SHP77 treated with DMSO at 0.1 percent for 48 hours (cell line): ENCODE data around the gene SERPINA6.
"Not testable (repeated sequence)": the region's sequence is repeated elsewhere in the genome, so short reads cannot be mapped to it uniquely, and the experiment has no call there.

ENCODE experiments used
- DNase-seq: peaks from one replicate; lab custom pipeline; 2025; lab: John Stamatoyannopoulos, UW

Gene SERPINA6

GRCh38 chr14:94321421-94322271, 1.5 kb downstream of the SERPINA6 start:
- no peak for DNase-seq

DNA sequence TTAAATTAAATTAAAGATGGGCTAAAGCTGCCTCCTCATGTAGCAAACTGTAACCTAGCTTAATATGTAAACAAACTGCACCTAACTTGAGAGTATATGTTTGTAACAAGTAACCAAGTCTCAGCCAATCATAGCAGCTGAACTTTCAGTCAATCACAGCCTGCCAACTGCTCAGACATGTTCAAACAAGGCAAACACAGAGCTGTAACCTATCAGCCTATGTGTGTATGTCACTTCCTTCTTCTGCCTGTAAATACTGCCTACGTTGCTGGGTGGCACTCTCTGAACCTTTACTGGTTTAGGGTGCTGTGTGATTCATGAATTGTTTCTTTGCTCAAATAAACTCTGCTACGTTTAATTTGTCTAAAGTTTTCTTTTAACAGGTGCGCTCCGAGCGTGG, 2.9 kb downstream of the SERPINA6 start:
- DNase-seq, result peak; percentile 19

GRCh38 chr14:94317259-94317658, 5.9 kb downstream of the SERPINA6 start:
- DNase-seq, result no peak

DNA sequence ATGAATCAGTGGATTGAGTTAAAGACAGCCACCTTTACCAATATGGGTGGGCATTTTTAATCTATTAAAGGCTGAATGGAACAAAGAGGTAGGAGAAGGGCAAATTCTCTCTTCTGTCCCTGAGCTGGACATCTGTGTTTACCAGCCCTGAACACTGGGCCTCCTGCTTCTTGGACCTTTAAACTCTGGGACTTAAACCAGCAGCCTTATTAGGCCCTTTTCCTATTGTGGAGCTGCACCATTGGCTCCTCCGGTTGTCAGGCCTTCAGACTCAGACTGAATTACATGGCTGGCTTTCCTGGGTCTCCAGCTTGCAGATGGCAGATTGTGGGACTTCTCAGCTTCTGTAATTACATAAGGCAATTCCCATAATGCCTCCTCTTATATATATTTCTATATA, 6.4 kb downstream of the SERPINA6 start:
- DNase-seq, result no peak

DNA sequence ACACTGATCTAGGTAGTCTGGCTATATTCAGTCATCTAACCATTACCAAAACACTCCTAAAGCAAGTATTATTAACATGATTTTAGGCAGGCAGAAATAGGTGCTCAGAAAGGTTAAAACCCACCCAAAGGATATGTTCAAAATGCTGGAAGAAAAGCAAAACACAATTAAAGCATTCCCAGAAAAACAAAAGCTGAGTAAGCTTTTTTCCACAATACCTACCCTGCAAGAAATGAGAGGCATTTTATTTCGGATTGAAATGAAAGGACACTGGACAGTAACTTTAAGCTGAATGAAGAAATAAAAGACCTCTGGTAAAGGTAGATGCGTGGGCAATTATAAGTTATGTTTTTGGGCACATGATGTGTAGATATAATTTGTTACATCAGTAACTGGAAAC, 8.2 kb downstream of the SERPINA6 start:
- no peak for DNase-seq

DNA sequence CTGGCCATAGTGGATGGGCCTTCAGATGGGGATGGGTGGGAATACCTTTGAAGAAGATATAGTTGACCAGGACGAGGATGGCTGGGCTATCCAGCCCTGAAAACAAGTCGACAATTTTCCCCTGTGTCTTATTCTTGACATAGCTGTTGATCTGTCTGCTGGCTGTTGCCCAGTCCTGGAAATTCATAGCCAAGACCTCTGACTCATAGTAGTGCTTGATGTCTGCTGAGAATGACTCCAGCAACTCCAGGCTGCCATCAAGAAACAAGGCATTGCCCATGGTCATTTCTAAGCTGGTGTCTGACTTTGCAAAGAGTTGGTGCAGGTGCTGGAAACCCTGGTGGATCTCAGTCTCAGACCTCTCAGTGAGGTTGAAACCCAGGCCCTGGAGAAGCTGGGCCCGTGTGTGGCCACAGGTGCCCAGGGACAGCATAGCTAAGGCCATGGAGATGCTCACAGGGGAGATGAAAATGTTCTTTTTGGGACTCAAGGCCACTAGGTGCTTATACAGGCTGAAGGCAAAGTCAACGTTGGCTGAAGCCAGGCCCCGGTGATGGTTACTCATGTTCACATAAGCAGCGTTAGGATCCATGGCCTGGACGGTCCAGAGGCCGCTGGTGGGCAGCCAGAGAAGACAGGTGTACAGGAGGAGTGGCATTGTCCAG, 9.0 kb downstream of the SERPINA6 start:
- DNase-seq, result no peak

GRCh38 chr14:94312481-94313246, 10.5 kb downstream of the SERPINA6 start:
- DNase-seq, result no peak

DNA sequence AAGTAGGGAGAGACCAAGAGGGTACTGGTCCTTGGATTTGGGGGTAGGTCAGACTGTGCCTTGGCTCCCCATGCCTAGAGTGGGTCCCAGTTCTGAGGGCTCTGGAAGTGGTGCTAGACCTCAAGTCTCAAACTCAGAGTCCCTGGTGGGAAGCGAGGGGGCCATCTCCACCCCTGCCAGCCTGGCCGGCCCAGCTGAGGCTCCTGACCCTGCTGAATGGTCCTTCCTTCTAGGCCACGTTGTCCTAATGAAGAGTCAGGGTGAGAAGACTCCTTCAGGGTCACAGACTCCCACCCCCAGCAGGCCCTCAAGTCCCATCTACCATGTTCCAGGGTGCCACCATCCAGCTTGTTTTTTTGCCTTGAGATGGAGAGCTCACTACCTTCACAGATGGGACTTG, 12.9 kb downstream of the SERPINA6 start:
- no peak for DNase-seq

DNA sequence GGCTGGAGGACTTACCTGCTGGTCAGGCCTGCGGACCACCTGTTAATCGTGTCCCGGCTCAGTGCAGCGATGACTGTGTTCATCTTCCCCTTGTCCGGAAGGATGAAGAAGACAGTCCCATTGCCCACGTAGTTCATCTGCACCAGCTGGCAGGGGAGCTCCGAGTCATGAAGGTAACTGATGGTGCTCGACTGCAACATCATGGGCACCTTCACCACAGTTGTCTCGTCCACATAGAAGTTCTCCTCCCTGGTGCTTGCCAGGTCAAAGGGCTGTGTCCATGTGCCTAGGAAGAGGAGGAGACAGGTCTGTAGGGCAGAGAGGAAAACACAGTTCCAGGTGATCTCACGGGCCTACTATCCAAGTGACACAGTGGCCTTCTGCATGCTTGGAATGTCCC, 13.4 kb downstream of the SERPINA6 start:
- DNase-seq, result no peak

GRCh38 chr14:94307410-94307992, 15.6 kb downstream of the SERPINA6 start:
- no peak for DNase-seq

GRCh38 chr14:94306047-94306978, 16.8 kb downstream of the SERPINA6 start:
- DNase-seq, result no peak

DNA sequence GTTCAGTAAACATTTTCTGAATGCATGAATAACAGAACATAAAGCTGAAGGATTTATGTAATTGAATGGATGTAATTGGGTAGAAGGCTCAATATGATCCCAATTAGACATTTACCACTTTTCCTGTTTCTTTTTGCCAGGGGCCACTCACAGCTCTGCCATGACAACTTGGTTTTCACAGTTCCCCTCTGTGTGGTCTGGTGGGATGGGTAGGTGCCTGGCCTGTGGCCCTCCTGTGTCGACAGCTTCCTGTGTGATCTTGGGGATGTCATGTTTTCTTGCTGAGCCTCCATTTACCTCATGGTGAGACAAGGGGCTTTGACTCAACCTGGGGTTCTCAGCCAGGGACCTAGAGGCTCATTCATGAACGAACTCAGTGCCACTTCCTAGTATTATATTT, 17.5 kb downstream of the SERPINA6 start:
- no peak for DNase-seq

DNA sequence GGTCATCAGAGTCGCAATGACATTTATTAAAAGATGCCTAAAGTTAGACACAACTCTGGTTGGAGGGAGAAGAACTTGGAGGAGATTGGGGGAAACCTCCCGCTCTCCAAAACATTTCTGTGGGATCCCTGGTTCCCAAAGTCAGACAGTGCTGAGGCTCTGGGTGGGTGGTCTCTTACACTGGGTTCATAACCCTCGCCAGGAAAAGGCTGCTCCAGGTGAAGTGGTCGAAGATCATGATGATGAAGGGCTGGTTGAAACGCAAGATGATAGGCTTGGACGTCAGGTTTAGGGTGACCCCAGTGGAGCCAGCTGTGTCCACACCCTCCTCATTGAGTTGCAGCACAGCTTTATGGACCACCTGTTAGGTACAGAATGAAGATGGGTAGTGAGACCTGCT, 18.9 kb downstream of the SERPINA6 start:
- DNase-seq, result no peak

DNA sequence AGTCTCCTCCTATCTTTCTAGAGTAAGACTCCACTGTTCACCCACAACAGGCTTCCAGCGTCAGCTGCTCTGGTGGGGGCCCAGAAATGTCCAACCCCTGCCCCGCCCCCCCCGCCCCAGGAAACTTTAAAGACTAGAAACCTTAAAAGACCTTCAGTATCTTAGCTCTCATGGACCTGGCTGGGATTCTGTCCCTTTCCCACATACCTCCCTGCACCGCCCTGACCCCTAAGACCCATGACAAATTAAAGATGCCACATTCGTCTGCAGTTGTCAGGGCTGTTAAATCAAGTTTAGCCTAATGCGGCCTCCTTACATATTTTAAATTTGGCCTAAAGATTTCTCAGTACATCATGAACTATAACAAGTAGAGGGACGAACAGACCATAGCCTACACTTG, 20.0 kb downstream of the SERPINA6 start:
- no peak for DNase-seq

GRCh38 chr14:94298130-94298529, 25.0 kb downstream of the SERPINA6 start:
- no peak for DNase-seq

DNA sequence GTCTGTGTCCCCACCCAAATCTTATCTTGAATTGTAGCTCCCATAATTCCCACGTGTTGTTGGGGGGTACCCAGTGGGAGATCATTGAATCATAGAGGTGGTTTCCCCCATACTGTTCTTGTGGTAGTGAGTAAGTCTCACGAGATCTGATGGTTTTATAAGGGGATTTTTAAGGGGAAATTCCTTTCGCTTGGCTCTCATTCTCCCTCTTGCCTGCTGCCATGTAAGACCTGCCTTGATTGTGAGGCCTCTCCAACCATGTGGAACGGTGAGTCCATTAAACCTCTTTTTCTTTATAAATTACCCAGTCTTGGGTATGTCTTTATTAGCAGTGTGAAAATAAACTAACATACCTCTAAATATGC, 27.0 kb downstream of the SERPINA6 start:
- DNase-seq, result not testable (repeated sequence)

DNA sequence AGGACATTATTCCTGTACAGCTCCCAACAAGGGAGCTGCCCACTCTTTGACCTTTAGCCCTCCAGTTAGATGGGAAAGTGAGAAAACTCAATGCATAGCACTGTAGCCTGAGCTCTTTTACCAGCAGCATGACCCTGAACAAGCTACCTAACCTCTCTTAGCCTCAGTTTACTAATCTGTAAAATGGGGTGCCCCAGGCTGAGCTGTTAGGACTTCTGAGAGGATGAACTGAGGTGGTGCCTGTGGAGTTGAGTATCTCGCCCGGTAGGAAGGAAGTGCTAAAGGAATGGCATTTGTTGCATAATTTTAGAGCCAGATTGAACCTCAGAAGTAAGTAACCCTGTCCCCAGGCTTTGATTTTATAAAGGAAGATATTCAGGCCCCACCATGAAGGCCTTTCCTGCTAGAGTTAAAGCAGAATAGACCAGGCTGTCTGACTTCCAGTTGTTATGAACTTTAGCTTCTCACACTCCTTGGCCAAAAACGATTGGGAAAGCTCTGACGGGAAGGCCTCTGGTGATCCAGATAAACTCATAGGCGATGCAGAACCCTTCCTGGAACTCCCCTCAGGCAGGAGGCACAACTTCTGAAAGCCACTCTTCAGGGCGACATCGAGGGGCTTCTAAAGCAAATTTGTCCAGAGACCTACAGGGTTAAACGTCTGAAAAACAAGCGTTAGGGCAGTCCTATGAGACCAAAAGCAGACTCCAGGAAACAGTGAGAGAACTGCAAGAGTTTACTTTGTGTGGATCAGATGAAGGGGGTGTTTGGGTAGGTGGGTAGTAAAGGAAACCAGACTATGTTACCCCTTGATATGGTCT, 27.6 kb downstream of the SERPINA6 start:
- no peak for DNase-seq

DNA sequence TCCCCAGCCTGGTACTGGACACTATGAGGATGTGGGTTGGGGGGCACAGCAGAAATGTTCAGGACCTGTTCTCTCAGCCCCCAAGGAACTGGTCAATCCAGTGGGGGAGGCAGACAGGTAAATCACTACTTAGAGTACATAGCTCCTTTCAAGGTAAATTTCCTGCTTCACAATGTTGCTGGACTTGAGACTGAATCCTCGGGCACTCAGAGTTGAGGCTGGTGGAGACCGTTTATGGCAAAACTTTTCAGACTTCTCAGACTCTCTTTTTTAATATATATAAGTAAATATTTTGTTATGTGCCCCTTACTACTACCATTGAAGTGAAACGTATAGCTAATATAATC, 29.6 kb downstream of the SERPINA6 start:
- no peak for DNase-seq

DNA sequence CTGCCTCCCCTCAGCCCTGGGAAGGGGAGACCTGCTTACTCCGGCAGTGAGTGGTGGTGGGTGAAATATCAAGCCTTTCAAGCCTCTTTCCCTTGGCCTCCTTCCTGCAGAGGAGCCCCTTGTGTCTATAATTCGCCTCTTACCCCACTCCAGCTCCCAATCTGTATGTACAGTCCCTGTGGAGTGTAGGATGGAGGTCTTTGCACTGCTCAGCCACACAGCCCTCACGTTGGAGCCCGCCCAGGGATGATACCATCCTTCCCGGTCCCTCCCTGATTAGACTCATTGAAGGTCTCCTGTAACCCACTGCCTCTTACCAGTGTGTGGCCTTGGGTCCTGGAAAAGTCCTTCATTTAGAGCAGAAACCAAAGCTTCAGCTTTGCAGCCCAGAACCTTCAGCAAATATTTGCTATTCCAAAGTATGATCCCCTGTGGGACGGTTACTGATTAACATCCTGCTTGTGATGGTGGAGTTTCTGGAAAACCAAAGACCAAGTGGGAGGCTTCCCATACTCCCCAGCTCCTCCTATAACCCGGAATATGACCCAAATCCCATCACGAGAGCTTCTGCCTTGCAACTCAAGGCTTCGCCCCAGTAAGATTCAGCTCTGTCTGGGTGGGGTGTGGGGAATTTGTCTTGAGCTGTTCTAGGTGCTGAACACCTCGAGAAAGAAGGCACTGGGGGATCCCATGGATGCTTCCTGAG, 30.1 kb downstream of the SERPINA6 start, which contains the start of gene SERPINA10:
Gene SERPINA10, minus strand, starts transcription at position 397 of the 706 bp plus-strand sequence. CDS start 2,675 bp downstream, outside the sequence.
- no peak for DNase-seq

- no peak for DNase-seq
Measured at GRCh38 chr14:94292526-94292871, 30.6 kb downstream of the SERPINA6 start.
